Measurements from ENCODE around the gene DRICH1. TPM values are rescaled to one million over a fixed set of nuclear protein-coding genes. Genes with fewer than 3 reads are reported as not detected.
"Not testable (repeated sequence)": the region's sequence is repeated elsewhere in the genome, so short reads cannot be mapped to it uniquely, and the experiment has no call there.

Gene DRICH1
- total RNA-seq, 1 experiment from 2014 or later: 0.18 TPM

GRCh38 chr22:23569716-23570115, 62.4 kb downstream of the DRICH1 start:
- DNase-seq (ENCODE audit: low read depth): no peak

- no peak for DNase-seq (ENCODE audit: low read depth)
These were observed 62.8 kb downstream of the DRICH1 start for GRCh38 chr22:23569291-23569690.

- no peak for DNase-seq (ENCODE audit: low read depth)
These were observed 65.2 kb downstream of the DRICH1 start for GRCh38 chr22:23566705-23567475.

- no peak for DNase-seq (ENCODE audit: low read depth)
These were observed 66.0 kb downstream of the DRICH1 start for GRCh38 chr22:23565915-23566704.

GRCh38 chr22:23565305-23565914, 66.7 kb downstream of the DRICH1 start:
- DNase-seq (ENCODE audit: low read depth): peak; percentile 10

- DNase-seq (ENCODE audit: low read depth): no peak
These were observed 67.8 kb downstream of the DRICH1 start for GRCh38 chr22:23564276-23564675.

GRCh38 chr22:23563111-23563510, 69.0 kb downstream of the DRICH1 start:
- DNase-seq (ENCODE audit: low read depth): no peak

GRCh38 chr22:23562186-23562585, 69.9 kb downstream of the DRICH1 start:
- DNase-seq (ENCODE audit: low read depth): no peak

GRCh38 chr22:23561025-23561510, 71.1 kb downstream of the DRICH1 start:
- not testable (repeated sequence) for DNase-seq (ENCODE audit: low read depth)

- DNase-seq (ENCODE audit: low read depth): not testable (repeated sequence)
These were observed 71.9 kb downstream of the DRICH1 start for GRCh38 chr22:23560215-23560614.

Small RNA genes lying within 50 kb of the gene (small RNA-seq; reads per million reads assigned to genes)
- gene AP000346.3: not detected

Other genes with a start within 250 kb of the DRICH1 start
- gene IGLL1, start 52.0 kb downstream of the DRICH1 start, total RNA-seq (2014; rRNA removed; shearing (Covaris generic)): not detected in 2 replicates
- gene RGL4, start 58.7 kb upstream of the DRICH1 start, total RNA-seq (2014; rRNA removed; shearing (Covaris generic)): not detected in 2 replicates
- 3.1 and 4.4 TPM in 2 replicates for gene ZNF70, start 118.8 kb upstream of the DRICH1 start, total RNA-seq (2014; rRNA removed; shearing (Covaris generic))
- gene VPREB3, start 122.1 kb upstream of the DRICH1 start, total RNA-seq (2014; rRNA removed; shearing (Covaris generic)): not detected in 2 replicates
- 1.1 TPM in 1 of 2 replicates, not detected in the other for gene C22orf15, start 130.7 kb upstream of the DRICH1 start, total RNA-seq (2014; rRNA removed; shearing (Covaris generic))
- gene CHCHD10, start 135.7 kb upstream of the DRICH1 start, total RNA-seq (2014; rRNA removed; shearing (Covaris generic)): not detected in 2 replicates
- gene MMP11, start 140.5 kb upstream of the DRICH1 start, total RNA-seq (2014; rRNA removed; shearing (Covaris generic)): not detected in 2 replicates
- gene SMARCB1, start 154.6 kb upstream of the DRICH1 start, total RNA-seq (2014; rRNA removed; shearing (Covaris generic)): 88.6 and 107 TPM in 2 replicates
- not detected in 2 replicates for gene DERL3, start 206.7 kb upstream of the DRICH1 start, total RNA-seq (2014; rRNA removed; shearing (Covaris generic))
- 1.4 and 3.2 TPM in 2 replicates for gene SLC2A11, start 225.6 kb upstream of the DRICH1 start, total RNA-seq (2014; rRNA removed; shearing (Covaris generic))